ENCODE data around the gene FRMD4A.
"Not testable (repeated sequence)": the region's sequence is repeated elsewhere in the genome, so short reads cannot be mapped to it uniquely, and the experiment has no call there.

Gene FRMD4A

GRCh38 chr10:13867822-13868221 is 462.9 kb downstream of the FRMD4A start:
- no peak for DNase-seq

- DNase-seq: no peak
These were observed 464.8 kb downstream of the FRMD4A start for GRCh38 chr10:13865758-13866491.

GRCh38 chr10:13865220-13865619 is 465.5 kb downstream of the FRMD4A start:
- not testable (repeated sequence) for DNase-seq

- no peak for DNase-seq
These were observed 468.0 kb downstream of the FRMD4A start for GRCh38 chr10:13862546-13863233.

GRCh38 chr10:13860886-13861285 is 469.8 kb downstream of the FRMD4A start:
- no peak for DNase-seq

GRCh38 chr10:13859979-13860654 is 470.6 kb downstream of the FRMD4A start:
- no peak for DNase-seq

GRCh38 chr10:13858709-13859108 is 472.0 kb downstream of the FRMD4A start:
- no peak for DNase-seq

GRCh38 chr10:13857451-13857850 is 473.3 kb downstream of the FRMD4A start:
- DNase-seq: no peak

- DNase-seq: no peak
These were observed 476.9 kb downstream of the FRMD4A start for GRCh38 chr10:13853854-13854253.

GRCh38 chr10:13852872-13853271 is 477.9 kb downstream of the FRMD4A start:
- no peak for DNase-seq

GRCh38 chr10:13851906-13852305 is 478.8 kb downstream of the FRMD4A start:
- DNase-seq: no peak

GRCh38 chr10:13848520-13849445 is 481.9 kb downstream of the FRMD4A start:
- DNase-seq: no peak

- DNase-seq: no peak
These were observed 483.5 kb downstream of the FRMD4A start for GRCh38 chr10:13847201-13847631.

GRCh38 chr10:13845897-13846296 is 484.8 kb downstream of the FRMD4A start:
- DNase-seq: no peak

- no peak for DNase-seq
These were observed 486.1 kb downstream of the FRMD4A start for GRCh38 chr10:13844651-13845050.

GRCh38 chr10:13842117-13842516 is 488.6 kb downstream of the FRMD4A start:
- no peak for DNase-seq

GRCh38 chr10:13840036-13840435 is 490.7 kb downstream of the FRMD4A start:
- DNase-seq: no peak

- no peak for DNase-seq
These were observed 491.2 kb downstream of the FRMD4A start for GRCh38 chr10:13839430-13839990.

GRCh38 chr10:13839030-13839429 is 491.7 kb downstream of the FRMD4A start:
- DNase-seq: no peak

GRCh38 chr10:13837966-13838365 is 492.8 kb downstream of the FRMD4A start:
- DNase-seq: no peak

- DNase-seq: no peak
These were observed 496.0 kb downstream of the FRMD4A start for GRCh38 chr10:13834581-13835286.

- peak in 1 of 2 donors; percentile 11 for DNase-seq
These were observed 499.0 kb downstream of the FRMD4A start for GRCh38 chr10:13831711-13832141.
